CD4-positive, alpha-beta T cell treated with Interleukin-15 for 1 hour (primary cell): Measurements from ENCODE around the gene OR2M5.

Experiments
- DNase-seq: peaks from one replicate; pipeline ENCODE4 v3.0.0-alpha.2; 2020

Gene OR2M5

GRCh38 chr1:248144513-248145198 lies at the start of gene OR2M5:
TSS of gene OR2M5 (plus strand) at chr1:248145148. CDS start at chr1:248145148, 0 bp downstream.
- DNase-seq = no peak

GRCh38 chr1:248098529-248098928 lies 46.4 kb upstream of the OR2M5 start:
- no peak for DNase-seq

- DNase-seq = no peak
Observed at GRCh38 chr1:248102847-248103246, 42.1 kb upstream of the OR2M5 start.

GRCh38 chr1:248111157-248111556 lies 33.8 kb upstream of the OR2M5 start:
- DNase-seq = no peak

- no peak for DNase-seq
Observed at GRCh38 chr1:248114890-248115289, 30.1 kb upstream of the OR2M5 start.

GRCh38 chr1:248127653-248128052 lies 17.3 kb upstream of the OR2M5 start:
- DNase-seq = no peak

- DNase-seq = no peak
Observed at GRCh38 chr1:248136811-248137210, 8.1 kb upstream of the OR2M5 start.

- no peak for DNase-seq
Observed at GRCh38 chr1:248140846-248141245, 4.1 kb upstream of the OR2M5 start.

- no peak for DNase-seq
Observed at GRCh38 chr1:248143311-248143710, 1.6 kb upstream of the OR2M5 start.

- DNase-seq = no peak
Observed at GRCh38 chr1:248152056-248152827, 7.3 kb downstream of the OR2M5 start.

- no peak for DNase-seq
Observed at GRCh38 chr1:248155927-248156326, 11.0 kb downstream of the OR2M5 start.

- no peak for DNase-seq
Observed at GRCh38 chr1:248158758-248159157, 13.8 kb downstream of the OR2M5 start.

- DNase-seq = no peak
Observed at GRCh38 chr1:248164031-248164430, 19.1 kb downstream of the OR2M5 start.

GRCh38 chr1:248165186-248165585 lies 20.2 kb downstream of the OR2M5 start:
- no peak for DNase-seq

GRCh38 chr1:248174521-248174920 lies 29.6 kb downstream of the OR2M5 start, which contains the start of gene OR2M2:
TSS of gene OR2M2 (plus strand) at chr1:248174821. CDS start at chr1:248179986, 5,165 bp downstream.
- DNase-seq = no peak

- DNase-seq = no peak
Observed at GRCh38 chr1:248183996-248184395, 39.0 kb downstream of the OR2M5 start.

- no peak for DNase-seq
Observed at GRCh38 chr1:248187363-248187762, 42.4 kb downstream of the OR2M5 start.

- DNase-seq = no peak
Observed at GRCh38 chr1:248189026-248189425, 44.1 kb downstream of the OR2M5 start.

GRCh38 chr1:248194117-248194516 lies 49.2 kb downstream of the OR2M5 start:
- no peak for DNase-seq
